ENCODE results near the gene PGAP3.
"Not testable (repeated sequence)": the region's sequence is repeated elsewhere in the genome, so short reads cannot be mapped to it uniquely, and the experiment has no call there.

The PGAP3 gene

GRCh38 chr17:39715375-39716072 lies 27.7 kb upstream of the PGAP3 start:
- no peak for DNase-seq (ENCODE audit: low read depth in 2 of 2)

GRCh38 chr17:39714234-39714633 lies 26.4 kb upstream of the PGAP3 start:
- DNase-seq (ENCODE audit: low read depth in 2 of 2) = no peak

- no peak for DNase-seq (ENCODE audit: low read depth in 2 of 2)
Observed at GRCh38 chr17:39711851-39712250, 24.0 kb upstream of the PGAP3 start.

- DNase-seq (ENCODE audit: low read depth in 2 of 2) = not testable (repeated sequence)
Observed at GRCh38 chr17:39711071-39711470, 23.2 kb upstream of the PGAP3 start.

GRCh38 chr17:39709998-39710964 lies 22.4 kb upstream of the PGAP3 start:
- DNase-seq (ENCODE audit: low read depth in 2 of 2) = no peak

GRCh38 chr17:39709319-39709997 lies 21.6 kb upstream of the PGAP3 start:
- no peak for DNase-seq (ENCODE audit: low read depth in 2 of 2)

GRCh38 chr17:39706921-39707337 lies 19.1 kb upstream of the PGAP3 start:
- DNase-seq (ENCODE audit: low read depth in 2 of 2) = no peak

- no peak for DNase-seq (ENCODE audit: low read depth in 2 of 2)
Observed at GRCh38 chr17:39706383-39706782, 18.5 kb upstream of the PGAP3 start.

GRCh38 chr17:39705786-39706348 lies 18.0 kb upstream of the PGAP3 start:
- no peak for DNase-seq (ENCODE audit: low read depth in 2 of 2)

GRCh38 chr17:39704821-39705551 lies 17.1 kb upstream of the PGAP3 start:
- DNase-seq (ENCODE audit: low read depth in 2 of 2) = no peak

GRCh38 chr17:39703913-39704312 lies 16.1 kb upstream of the PGAP3 start:
- no peak for DNase-seq (ENCODE audit: low read depth in 2 of 2)

- no peak for DNase-seq (ENCODE audit: low read depth in 2 of 2)
Observed at GRCh38 chr17:39702901-39703893, 15.3 kb upstream of the PGAP3 start.

GRCh38 chr17:39701784-39702422 lies 14.0 kb upstream of the PGAP3 start:
- no peak for DNase-seq (ENCODE audit: low read depth in 2 of 2)

GRCh38 chr17:39701012-39701783 lies 13.3 kb upstream of the PGAP3 start:
- DNase-seq (ENCODE audit: low read depth in 2 of 2) = no peak

GRCh38 chr17:39700148-39700987 lies 12.5 kb upstream of the PGAP3 start:
- no peak for DNase-seq (ENCODE audit: low read depth in 2 of 2)

- no peak for DNase-seq (ENCODE audit: low read depth in 2 of 2)
Observed at GRCh38 chr17:39699818-39700147, 11.9 kb upstream of the PGAP3 start, which contains the start of gene ERBB2. ERBB2 (plus strand) TSS chr17:39700064; CDS start chr17:39700239, 175 bp downstream.

GRCh38 chr17:39699157-39699817 lies 11.4 kb upstream of the PGAP3 start:
- DNase-seq (ENCODE audit: low read depth in 2 of 2) = not testable (repeated sequence)

Measured in stimulated activated CD4-positive, alpha-beta T cell treated with anti-CD3 and anti-CD28 coated beads, Interleukin-15, amount 100 ng/mL, for 48 hours (primary cell).